IPS DF 19.7 (cell line): Measurements from ENCODE around the gene NIPAL3.
"Not testable (repeated sequence)": the region's sequence is repeated elsewhere in the genome, so short reads cannot be mapped to it uniquely, and the experiment has no call there.

Experiments used
- DNase-seq: peaks from one replicate; pipeline ENCODE4 v3.0.0-alpha.2; 2013; ENCODE audit warnings: low read depth, low spot score

The NIPAL3 gene

GRCh38 chr1:24457866-24458265 is 42.3 kb downstream of the NIPAL3 start:
- DNase-seq, result no peak

DNA sequence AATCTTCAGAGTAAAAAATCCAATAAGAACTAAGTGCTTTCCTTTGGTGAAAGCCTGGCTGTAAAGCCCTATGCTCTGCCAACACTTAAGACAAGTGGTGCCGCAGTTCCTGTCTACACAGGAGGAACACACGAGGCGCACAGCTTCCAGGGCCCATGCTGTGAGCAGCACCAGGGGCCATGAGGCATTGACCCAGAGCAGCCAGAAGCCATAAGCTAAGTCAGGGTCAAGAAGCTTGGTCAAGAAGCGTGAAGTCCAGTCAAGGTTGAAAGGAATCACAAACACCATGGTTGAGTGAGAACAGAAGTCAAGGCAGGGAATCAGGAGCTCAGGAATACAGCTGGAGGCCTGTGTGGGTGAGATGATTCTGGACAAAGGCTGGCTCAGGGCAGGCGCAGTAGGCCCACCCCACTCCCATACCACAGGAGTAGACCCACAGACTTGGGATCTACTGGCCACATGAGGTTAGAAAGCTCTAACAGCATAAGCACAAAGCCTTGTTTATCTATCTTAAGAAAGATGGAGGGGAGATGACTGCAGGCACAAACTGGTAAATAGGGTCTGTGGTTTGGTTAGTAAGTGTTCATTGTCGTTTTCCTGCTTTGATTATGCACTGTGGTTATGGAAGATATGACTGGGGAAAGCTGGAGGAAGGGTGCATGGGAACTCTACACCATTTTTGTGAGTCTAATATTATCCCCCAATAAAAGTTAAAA is 44.1 kb downstream of the NIPAL3 start:
- no peak for DNase-seq

- not testable (repeated sequence) for DNase-seq
Observed at GRCh38 chr1:24462128-24462527, 46.5 kb downstream of the NIPAL3 start.

GRCh38 chr1:24463776-24464735 is 48.5 kb downstream of the NIPAL3 start:
- DNase-seq, result peak; percentile 42

- DNase-seq, result no peak
Observed at GRCh38 chr1:24465099-24465498, 49.5 kb downstream of the NIPAL3 start.

GRCh38 chr1:24465638-24466037 is 50.0 kb downstream of the NIPAL3 start:
- no peak for DNase-seq

DNA sequence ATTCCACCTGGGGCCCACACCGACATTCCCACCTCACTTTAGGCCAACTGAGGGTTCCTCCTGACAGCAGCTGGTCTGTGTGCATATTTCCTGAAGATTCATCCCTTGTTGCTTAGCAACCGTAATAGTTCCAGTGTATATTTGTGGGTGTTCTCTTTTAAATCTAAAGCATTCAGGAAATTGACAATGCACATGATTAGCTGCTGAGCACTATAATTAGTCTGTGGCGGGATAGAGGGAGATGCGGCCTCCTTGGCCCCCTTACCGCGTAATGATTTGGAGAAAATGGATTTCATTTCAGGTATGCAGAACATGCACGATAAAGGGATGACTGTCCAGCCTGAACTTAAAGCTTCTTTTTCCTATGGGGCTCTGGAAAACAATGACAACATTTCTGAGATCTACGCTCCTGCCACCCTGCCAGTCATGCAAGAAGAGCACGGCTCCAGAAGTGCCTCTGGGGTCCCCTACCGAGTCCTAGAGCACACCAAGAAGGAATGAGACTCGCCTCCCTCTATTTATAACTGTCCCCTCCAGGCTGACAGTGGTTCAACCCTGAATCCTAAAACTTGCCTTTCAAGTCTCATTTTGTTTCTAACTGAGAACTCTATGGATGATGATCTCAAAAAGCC is 53.2 kb downstream of the NIPAL3 start:
- DNase-seq, result no peak

DNA sequence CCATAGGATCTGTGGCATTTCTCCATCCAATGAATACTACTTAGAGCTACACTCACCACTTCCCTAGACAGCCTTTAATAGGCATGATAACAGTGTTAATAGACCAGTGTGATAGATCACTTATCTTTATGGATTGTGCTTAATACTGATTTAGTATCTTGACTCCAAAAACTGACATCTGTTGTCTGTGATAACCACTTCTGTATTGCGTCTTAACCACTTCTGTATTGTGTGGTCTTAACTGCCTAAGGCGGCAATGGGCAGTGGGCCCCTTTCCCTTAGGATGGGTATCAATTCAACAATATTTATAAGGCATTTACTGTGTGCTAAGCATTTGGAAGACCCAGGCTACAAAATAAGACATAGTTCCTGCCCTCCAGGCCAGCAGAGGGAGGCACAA is 55.0 kb downstream of the NIPAL3 start:
- no peak for DNase-seq

DNA sequence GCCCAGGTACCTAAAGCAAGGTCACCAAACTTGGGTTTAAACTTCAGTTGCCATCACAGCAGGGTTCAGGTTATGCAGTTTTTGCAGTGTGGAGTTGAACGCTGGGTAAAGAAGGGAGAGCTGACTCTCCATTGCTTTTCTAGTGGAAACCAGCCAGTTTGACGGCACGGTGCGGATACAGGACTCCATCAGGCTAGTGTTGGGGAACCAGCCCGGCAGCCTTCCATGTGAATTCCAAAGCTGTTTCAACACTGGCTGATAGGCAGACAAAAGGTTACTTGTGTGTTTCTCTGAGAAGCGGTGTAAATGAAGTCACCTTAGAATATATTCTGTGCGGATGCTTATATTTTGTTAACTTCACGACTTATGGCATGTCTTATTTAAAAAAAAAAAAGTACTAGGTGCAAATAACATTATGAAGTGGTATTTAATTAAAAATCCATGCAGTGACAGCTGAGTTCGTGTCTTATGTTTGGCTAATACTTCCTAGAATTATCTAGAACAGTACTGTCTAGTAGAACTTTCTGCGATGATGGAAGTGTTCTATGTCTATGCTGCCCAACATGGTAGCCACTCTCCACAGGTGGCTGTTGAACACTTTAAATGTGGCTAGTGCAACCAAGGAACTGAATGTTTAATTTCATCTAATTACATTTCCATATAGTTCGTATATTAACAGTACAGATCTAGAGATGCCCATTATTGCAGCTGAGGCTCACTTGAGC is 57.1 kb downstream of the NIPAL3 start:
- no peak for DNase-seq

- DNase-seq, result no peak
Observed at GRCh38 chr1:24474193-24474592, 58.6 kb downstream of the NIPAL3 start.

DNA sequence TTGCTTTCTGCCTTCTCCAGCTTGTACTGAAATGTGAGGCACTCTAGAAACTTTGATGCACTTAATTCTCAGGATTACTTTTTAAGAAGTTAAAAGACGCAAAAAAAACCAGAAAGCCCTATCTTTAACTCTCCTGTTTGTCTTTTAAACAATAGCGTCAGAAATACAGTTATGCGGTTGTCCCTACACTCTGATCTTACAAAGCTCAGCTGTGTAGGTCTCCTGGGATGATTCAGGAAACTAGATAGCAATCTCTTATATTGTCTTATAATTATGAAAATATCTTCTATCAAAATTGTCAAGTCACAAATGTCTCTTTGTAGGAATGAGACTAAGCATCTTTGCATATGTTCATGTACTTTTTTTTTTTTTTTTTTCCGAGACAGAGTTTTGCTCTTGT is 60.1 kb downstream of the NIPAL3 start:
- no peak for DNase-seq

GRCh38 chr1:24476571-24476970 is 61.0 kb downstream of the NIPAL3 start:
- no peak for DNase-seq

DNA sequence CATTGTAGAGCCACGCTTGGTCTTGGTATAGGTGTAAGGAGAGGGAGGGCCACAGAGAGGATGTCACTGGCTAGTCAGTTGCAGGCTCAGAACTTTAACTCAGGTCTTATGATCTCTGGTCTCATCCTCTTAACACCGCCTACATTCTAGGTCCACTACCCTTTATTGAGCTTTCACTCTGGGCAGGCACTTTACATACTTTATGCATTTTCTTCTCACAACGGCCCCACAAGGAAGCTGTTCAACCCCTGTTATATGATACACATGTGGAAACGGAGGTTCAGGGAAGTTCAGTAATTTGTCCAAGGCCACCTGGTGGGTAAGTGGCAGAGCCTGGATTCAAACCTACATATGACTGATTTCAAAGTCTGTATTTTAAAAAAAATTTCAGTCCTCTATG is 61.7 kb downstream of the NIPAL3 start:
- DNase-seq, result no peak

DNA sequence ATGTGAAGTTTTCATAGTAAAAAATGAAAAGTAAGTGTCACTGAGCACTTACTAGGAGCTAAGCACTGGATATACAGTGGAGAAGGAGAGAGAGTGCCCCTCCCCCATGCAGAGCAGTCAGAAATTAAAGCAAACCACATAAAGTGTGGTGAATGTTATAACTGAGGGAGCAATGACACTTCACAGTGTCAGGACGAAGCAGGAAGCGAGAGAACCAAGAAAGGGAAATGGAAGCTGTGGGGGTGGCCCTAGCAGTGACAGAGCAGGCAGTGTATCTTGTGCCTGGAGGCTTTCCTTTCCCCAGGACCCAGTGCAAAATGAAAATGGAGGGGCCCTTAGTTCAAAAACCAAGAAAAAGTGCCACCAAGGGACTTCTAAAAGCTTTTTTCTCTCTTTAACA is 65.5 kb downstream of the NIPAL3 start:
- no peak for DNase-seq

DNA sequence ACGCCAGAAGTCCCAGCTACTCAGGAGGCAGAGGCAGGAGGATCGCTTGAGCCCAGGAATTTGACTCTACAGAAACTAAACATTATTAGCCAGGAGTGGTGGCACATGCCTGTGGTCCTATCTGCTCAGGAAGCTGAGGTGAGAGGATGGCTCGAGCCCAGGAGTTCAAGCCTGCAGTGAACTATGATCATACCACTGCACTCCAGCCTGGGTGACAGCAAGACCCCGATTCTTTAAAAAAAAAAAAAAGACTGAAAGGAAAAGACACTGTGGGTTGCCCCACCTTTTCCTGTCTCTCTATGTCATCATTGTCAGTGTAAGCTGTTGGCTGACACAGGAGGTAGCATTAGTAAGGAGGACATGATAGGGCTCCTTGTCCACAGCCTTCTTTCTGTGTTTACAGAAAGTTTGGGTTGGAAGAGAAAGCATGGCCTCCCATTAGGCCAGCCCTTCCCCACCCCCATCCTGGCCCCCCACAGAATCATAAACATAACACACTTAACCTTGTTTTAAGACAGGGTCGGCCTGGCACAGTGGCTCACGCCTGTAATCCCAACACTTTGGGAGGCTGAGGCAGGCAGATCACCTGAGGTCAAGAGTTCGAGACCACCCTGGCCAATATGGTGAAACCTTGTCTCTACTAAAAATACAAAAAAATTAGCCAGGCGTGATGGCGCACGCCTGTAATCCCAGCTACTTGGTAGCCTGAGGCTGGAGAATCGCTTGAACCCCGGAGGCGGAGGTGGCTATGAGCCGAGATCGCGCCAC is 66.4 kb downstream of the NIPAL3 start:
- DNase-seq, result no peak

DNA sequence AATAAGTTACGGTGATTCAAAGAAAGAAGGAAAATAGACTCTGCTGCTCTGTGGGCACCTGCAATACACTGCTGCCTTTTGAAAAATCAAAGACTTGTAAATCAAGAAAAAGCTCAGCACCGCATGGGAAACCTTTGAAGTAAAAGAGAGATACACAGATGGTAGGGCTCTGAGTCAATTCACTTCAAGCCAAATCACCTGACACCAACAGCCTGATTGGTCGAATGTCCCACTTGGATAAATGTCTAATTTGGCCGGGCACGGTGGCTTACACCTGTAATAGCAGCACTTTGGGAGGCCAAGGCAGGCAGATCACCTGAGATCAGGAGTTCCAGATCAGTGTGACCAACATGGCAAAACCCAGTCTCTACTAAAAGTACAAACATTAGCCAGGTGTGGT is 67.8 kb downstream of the NIPAL3 start:
- no peak for DNase-seq

DNA sequence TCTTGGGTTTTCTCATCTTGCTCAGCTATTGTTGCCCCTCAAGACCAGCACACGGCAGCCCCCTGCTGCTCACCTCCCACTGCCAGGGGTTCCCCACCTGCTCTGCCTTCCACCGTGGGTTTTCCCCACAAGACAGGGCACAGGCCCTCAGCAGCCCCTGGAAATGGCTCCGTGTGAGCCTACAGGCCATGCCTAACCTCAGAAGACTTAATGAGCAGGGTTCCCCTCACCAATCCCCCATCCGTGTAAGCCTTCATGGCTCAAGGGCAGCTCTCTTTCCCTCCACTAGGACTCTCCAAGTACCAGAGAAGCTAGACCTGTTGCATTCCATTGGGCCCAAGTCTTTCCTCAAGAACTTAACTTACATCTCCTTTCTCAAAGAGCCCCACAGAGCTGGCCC is 68.6 kb downstream of the NIPAL3 start:
- DNase-seq, result no peak

DNA sequence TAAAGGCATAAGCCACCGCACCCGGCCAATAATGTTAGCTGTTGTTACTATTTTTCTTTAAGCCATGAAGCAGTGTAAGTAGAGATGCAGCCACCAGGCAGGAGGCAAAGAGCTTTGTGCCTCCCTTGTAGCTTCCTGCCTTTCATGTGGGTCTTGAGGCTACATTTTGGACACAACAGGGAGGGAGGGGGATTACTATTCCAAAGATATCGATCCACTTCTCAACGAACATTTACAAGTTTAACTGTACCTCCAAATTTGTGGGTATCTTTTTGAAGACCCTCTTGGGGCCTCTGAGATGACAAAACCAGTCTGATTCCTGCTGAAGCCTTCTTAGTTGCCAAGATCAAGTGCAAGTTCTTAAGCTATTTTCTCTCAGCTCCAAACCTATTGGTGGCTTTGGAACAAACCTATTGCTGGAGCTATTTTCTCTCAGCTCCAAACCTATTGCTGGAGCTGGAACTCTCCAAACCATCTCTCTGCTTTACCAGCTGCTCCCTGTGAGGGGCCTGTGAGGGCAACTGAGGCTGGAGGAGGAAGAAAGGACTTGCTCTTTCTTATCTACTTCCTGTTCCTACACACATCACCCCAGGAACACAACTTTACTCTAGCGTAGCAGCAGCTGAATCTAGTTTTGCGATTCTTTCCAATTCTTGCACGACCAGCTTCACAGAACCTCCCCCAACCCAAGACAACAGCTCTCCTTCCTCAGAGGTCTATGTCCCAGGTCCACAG is 70.9 kb downstream of the NIPAL3 start:
- DNase-seq, result no peak

- no peak for DNase-seq
Observed at GRCh38 chr1:24487455-24487854, 71.9 kb downstream of the NIPAL3 start.

- DNase-seq, result not testable (repeated sequence)
Observed at GRCh38 chr1:24488159-24488558, 72.6 kb downstream of the NIPAL3 start.
